SW480 (cell line): Measurements from ENCODE around the gene CCM2.

ENCODE experiments used
- DNase-seq: peaks from one replicate; pipeline ENCODE4 v3.0.0-alpha.2; 2016; ENCODE audit warnings: low spot score

Gene CCM2

DNA sequence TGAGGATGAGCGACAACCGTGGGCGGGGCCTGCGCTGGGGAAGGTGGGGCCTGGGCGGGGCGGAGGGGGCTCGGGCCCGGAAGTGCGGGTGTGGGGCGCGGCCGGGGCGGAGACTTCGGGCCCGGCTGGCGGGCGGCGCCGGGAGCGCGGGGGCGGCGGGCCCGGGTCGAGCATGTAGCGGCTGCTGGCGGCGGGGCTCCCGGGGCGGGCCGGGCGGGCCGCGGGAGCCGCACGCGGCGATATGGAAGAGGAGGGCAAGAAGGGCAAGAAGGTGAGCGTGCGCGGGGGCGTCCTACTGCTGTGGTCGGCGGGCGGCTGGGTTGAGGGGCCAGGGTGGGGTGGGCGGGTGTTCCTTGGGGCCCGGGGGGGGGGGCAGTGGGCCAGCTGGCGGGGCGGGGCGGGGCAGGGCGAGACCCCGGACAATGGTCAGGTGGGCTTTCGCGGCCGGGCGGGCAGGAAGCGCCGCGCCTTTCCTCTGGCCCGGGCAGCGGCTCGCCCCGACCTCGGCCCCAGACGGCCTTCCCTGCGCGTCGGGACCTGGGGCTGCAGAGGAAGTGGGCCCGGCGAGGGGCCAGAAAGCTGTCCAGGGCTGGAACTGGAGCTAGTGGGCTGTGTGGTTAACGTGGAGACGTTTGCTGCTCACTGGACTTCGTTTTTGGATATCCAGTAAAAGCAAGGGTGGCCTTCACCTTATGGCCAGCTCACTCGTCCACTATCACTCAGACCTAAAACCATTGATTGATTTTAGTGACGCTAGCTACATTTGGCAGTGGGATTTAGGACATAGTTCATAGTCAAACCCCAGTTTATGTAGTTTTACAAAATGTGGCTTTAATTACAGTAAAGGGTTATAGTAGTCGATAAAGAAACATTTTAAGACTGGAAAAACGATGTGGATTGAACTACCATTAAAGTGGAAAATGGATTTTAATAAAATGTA, at the start of gene CCM2:
Gene CCM2 (plus strand): TSS at position 109 of the 940 bp plus-strand sequence. CDS start 133 bp downstream, at position 242.
- DNase-seq, result peak; percentile 62

DNA sequence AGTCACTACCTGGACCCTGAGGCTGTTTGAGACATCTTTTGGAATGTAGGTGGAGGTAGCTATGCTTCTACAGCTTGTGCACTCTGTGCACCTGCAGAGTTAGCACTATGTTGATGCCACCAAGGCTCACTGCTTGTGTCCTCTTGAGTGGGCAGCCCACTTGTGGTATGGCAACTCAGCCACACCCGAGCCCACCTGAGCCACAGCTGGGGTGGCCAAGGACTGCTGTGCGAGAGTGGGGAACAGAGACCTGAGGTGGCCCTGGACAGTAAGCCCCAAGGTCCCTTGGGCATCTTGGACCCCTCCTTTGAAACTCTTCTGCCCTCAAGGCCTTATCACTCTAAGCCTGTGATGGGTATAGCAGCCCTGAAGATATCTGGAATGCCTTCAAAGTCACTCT, 46.8 kb upstream of the CCM2 start:
- no peak for DNase-seq

DNA sequence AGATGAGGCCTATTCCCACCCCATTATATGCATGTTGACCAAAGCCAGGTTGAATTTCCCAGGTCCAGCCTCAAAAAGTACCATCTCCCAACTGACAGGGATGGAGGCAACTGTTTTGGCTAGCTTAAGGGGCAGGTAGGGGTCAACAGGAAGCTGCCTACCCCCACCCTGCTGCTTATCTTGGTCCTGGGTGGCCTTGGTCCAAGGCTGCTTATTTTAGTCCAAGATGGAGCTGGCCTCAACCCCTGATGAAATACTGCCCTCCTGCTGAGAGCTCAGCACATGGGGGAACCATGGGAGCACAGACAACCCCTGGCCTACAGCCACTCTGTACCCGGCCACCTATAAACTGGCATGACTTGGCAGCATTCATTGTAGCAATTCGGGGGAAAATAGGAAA, 44.3 kb upstream of the CCM2 start:
- no peak for DNase-seq

DNA sequence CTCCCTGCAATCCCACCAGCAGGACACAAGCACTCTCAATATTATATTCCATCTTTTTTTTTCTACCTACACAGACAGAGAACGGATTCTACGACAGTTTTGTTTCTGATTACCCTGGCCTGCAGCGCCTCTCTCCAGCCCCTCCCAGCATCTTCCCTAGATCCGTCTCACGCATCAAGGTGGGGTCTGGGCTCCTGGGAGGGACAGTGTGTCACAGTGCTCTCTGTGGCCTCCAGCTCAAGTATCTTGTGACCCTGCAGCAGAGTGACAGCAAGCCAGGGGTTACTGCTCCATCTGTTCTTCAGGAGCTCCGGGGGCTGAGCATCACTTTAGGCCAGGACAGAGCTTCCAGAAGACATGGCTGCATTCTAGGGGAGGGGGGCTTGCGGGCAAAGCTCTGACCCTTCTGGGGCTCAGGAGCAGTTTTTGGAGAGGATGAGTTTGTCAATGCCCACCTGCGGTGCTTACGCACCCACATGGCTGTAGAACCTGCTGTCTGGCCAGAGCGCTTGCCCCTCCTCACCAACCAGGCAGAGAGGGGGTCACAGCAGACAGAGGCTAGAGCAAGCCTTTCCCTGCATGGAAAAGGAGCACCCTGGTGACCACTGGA, 43.7 kb upstream of the CCM2 start:
- no peak for DNase-seq

DNA sequence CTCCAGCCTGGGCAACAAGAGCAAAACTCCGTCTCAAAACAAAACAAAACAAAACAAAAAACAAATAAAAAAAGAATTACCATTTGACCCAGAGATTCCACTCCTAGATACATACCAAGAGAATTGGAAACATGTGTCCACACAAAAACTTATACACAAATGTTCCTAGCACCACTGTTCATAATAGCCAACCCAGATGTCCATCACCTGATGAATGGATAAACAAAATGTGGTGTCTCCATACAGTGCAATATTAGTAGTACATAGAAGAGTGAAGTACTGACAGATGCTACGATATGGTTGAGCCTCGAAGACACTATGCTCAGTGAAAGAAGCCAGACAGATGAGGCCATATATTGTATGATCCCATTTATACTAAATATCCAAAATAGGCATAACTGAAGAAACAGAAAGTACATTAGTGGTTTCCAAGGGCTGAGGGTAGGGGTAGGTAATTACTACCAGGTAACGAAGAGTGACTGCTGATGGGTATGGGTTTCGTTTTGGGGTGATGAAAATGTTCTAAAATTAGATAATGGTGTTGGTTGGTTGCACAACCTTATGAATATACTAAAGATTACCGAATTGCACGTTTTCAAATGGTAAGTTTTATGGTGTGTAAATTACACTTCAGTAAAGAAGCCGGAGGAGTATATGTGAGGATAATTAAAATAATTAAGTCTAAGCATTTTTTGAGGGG, 41.2 kb upstream of the CCM2 start:
- no peak for DNase-seq

DNA sequence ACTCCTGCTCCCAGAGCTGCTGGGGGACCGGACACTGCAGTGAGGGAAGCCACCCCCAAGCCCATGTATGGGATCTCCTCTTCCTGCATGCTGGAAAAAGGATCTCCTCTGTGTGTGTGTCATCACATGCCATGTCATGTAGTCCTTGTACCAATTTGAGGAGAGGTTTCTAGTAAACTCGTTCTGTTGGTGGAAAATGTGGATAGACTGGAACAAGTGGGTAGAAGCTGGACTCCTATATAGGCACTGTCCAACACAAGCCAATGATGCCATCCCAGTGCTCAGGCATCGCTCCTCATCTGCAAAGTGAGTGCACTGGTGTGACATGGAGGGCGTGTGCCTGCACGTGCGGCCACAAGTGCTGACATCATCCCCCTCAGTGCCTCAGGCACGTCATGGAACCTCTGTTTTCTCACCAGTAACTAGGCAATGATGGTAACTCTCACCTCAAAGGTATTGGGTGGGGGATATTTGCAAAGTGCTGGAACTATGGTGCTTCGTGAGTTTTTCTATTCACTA, 40.5 kb upstream of the CCM2 start:
- peak; percentile 52 for DNase-seq

DNA sequence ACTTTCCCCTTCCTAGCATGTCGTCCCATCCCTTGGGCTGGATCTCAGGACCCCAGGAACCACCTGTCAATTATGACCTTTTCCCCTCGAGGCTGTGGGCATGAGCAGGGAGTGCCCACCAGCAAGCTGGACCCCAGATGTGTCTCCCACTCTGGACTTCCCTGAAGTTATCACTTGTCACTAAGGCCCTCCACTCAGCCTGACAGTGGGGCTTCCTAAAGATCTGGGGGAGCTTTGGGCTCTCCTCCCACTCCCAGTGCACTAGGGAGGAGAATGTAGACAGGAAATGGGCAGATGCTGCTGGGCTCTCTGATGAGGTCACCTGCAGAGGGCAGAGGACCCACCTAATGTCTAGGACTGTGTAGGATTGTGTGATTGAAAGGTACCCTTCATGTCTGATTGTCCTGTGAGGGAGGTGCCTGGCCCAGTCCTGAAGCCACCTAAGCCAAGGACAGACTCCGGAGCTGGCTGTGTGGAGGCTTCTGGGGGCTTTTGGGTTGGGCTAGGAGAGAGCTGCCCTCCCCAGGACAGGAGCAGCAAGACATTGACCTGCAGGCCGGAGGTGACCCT, 39.9 kb upstream of the CCM2 start:
- no peak for DNase-seq

DNA sequence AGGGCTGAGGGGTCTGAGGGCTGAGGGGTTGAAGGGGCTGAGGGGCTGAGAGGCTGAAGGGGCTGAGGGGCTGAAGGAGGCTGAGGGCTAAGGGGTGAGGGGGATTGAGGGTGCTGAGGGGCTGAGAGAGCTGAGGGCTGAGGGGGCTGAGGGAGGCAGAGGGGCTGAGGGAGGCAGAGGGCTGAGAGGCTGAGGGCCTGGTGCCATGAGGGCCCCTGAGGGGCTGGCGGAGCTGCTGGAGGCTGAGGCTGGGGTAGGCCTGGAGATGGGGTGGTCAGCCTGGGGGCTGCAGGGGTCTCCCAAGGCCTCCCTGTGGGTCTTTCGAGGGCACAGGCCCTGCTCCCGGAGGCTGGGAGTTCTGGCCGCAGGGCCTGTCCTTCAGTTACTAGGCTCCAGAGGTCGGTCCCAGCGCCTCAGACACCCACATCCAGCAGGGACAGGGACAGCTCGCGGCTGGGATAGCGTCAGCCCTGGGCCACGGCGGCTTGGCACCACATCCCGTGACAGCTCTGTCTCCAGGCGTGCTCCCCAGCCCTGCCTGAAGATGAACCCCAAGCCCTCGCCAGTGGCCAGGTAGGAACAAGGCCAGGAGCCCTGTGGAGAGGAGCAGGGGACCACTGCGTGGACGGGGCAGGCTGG, 38.0 kb upstream of the CCM2 start:
- peak; percentile 38 for DNase-seq

DNA sequence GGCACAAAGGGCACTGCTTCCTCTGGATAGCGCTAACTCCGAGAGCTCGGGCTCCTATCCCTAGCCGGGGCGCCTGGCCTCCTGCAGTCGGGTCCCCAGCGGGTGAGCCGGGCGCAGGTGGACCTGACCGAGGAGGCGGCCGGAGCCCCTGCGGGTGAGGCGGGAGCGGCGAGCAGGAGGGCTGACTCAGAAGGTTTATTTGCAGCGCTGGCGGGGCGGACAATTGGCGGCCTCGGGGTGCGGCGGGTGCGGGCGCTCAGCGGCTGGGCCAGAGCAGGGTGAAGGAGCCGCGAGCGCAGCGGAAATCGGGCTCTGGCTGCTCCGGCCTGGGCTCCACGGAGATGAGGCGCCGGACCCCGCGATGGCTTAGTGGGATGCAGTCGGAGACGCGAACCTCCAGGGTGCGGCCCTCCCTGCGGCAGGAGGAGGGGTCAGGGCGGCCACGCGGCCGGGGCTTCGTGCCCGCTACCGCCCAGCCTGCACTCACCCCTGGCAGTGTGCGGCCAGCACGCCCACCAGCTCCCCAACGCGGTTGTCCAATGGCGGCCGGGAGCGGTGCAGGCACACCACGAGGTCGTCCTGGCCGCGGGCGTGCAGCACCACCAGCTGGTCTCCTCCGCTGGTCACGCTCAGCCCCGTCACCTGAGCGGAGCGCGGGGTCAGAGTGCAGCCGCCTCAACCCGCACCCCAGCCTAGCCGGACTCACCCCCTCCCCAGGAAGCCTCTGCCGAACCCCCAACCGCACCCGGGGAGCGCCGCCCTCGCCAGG, 37.3 kb upstream of the CCM2 start:
- peak; percentile 61 for DNase-seq

DNA sequence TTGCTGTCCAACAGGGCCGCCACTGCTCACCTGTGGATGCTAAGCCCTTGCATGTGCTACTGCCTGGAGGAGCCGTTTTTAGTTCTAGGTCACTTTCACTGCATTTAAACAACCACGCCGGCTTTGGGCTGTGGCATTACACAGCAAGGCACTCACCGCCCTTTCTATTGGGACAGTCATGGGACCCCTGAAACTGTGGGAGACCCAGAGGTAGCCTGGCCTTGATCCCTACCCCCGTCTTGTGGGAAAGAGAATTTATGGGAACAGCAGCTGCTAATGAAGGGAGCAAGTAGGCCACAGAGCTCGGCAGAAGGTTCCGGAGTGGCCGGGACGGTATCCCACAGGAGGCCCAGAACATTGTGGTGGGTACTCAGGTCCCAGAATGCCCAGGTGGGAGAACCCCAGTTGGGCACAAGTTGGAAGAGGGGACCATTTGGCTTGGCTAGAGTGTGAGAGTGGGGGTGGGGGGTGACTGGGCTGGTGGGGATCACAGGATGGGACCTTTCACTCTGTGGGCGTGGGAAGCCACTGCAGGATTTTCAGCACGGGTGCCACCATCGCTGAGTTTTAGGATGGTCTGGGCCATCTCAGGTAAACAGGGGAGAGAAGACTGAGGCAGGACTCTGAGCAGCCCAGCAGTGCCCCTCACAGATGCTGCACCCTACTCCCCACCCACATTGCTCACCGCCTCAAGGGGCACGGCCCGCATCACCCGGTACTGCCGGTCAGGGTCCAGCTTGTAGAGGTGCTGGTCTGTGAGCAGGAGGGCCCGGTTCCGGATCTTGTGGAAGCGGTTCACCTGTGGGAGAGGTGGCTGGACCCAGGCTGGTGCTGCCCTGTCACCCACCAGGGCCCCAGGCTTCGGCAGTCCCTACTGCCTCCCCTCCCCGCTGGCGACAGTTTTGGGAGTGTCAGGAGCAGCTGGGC, 36.4 kb upstream of the CCM2 start:
- DNase-seq, result no peak

DNA sequence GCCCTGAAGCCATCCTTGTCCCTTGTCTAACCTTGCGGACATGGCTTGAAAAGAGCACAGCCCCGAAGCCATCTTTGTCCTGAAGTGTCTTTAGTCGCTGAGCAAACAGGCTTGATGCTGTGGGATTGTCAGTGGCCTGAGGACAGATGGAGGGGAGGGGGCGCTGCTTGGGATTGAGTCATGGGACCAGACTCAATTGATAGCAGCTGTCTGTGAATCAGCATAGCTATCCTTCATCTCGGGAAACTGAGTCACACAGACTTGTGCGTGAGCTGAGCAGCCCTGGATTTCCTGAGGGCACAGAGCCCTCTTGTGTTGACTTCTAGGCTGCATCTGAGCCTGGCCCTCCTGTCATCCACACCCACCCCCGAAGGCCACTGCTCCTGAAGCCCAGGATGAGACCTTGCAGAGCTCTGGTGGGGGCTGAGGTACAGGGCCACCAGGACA, 35.6 kb upstream of the CCM2 start:
- no peak for DNase-seq

DNA sequence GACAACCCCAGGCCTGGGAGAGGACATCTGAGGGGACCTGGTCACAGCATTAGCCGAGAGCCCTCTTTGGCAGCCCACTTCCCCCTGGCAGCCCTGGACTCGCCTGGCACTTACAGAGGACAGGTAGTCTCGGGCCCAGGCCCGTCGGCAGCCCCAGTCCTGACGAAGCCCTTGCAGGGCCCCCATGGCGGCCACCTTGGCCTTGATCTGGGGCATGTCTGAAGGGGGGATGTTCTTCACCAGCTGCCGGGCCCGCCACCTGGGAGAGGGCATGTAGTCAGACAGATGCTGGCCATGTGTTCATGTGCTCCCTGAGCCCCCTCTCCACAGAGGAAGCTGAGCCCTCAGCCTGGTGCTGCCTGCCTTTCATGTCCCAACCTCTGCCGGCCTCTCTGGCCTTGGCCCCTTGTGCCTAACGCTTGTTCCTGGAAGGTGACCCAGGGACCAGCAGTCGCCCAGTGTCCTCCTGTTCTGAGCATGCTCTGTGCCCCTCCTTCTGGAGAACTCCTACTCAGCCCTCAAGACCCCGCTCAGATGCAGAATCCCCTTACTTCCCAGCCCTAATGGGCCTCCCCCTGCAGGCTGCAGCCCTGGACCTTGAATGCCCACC, 35.1 kb upstream of the CCM2 start:
- DNase-seq, result no peak

DNA sequence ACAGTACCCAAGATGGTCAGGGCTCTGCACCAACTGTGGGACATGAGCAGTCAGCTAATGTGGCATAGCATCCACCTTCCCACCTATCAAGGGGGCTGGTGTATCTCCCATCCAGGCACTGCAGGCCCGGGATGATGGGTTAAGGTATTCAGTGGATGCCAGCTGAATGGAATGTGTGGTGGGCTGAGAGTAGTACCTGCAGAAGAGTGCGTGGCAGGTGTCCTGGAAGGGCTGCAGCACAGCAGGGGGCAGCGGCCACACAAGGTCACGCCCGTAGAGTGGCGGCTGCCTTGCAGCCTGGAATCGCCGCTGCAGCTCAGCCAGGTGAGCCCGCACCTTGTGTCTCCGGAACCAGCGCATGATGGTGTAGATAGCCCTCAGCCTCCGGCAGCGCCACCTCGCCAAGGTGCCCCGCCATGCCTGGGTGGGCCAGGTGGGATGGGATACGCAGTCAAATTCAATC, 34.5 kb upstream of the CCM2 start:
- no peak for DNase-seq

DNA sequence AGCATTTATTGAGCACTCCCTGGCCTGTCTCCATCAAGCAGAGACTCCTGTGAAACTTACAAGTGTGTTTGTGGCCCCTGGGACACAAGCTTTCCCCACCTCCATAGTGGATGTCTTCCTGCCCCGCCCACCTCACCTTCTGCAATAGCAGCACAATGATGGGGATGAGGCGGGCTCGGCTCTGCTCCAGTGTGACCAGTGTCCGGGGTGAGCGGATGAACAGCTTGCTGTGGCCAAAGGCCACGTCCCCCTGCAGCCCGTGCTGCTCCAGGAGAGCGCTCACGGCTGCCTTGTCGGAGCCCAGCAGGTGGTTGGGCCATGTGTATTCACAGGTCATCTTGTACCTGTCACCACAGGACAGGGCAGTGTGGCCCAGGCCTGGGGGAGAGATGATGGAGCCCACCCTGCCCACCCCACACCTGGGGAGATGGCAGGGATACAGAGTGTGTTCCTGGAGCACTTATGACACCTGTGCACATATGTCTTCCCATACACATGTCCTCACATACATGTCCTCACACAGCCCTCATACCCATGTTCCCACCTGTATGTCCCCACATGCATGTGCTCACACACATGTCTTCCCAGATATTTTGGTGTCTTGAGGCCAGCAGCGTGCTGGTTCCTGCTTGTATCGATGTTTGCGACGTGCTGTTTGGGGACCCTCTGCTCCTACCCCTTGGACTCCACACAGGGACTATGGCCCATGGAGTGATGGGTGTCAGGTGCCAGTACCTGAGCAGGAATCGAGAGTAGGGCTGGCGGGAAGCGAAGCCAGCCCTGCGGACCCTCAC, 33.9 kb upstream of the CCM2 start:
- no peak for DNase-seq

DNA sequence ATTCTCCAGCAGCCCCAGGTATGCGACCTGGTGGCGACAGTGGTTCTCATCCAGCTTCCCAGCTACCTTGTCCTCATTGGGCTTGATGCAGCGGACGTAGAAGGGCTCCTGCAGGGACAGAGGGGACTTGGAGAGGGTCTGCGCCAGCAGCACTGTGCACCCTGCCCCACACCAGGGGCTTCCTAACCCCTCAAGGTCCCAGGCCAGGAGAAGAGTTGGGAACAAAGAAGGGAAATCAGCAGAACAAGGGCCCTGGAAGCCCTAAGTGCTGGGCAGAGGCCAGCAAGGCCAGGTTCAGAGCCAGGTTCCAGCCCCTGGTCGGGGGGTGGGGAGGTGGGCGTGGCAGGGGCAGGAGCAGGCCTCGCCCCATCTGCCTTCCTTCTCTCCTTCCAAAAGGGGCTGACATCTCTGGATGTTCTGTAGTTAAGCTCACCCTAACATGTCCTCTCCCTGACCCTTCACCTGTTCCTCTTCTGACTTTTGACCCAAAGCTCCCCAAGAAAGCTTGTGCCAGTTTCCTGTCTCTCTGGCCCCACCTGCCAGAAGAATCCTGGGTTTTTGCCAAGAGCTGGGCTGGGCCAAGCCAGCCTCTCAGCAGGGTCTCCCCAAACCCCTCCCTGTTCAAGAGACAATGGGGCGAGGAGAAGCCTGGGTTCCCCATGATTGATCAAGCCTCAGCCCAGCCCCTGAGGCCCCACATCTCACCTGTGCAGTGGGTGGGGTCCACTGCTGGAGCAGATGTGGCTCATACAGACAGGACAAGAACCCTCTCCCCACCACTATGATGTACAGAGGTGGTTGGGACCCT, 33.1 kb upstream of the CCM2 start:
- DNase-seq, result no peak

DNA sequence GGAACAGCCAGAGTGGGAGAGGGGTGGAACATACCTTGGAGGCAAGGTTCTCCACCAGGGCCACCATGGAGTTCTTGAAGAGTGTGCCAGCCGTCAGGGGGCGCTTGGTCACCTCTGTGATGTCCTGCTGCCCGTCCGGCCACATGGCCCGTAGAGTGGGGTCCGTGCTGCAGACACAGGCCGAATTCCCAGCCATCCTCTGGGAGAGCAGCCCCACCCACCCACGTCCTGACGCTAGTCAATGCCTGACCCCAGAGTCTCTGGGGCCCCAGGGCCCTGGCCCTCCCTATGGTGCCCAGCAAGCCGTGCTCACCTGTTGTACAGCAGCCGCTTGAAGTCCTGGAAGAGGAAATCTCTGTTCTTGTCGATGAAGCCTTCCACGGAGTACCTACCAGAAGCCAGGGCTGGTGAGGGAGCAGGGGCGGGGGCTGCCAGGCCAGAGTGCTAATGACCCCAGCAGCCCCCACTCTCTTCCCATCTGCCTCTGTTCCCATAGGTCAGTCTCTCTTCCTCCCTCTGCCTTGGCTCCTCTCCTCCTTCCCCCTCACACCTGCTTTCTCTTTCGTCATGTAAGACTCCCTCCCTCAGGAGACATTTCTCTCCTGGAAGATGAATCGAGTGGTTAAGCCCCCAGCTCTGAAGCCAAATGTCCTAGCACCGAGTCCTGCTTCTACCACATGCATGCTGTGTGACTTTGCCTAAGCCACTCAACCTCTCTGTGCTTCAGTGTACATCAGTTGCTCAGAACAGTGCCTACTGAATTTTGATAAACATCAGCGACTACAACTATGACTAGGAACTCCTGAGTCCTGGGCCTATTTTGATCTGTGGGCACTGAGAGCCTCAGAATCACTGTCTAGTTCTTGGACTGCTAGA, 32.2 kb upstream of the CCM2 start:
- no peak for DNase-seq
